Measurements from ENCODE around the gene ZNF134.

GRCh38 chr19:57643734-57644133, 29.7 kb downstream of the ZNF134 start:
- TF ChIP-seq ZNF274 (IDR thresholded peaks at IDR 0.05; ENCODE audit: low read length) (no peak), ZNF274 (tag by site-specific recombination; IDR thresholded peaks at IDR 0.05; ENCODE audit: borderline replicate concordance) (no peak), ZBTB17 (tag by site-specific recombination; IDR thresholded peaks at IDR 0.05) (no peak), ZNF626 (tag by site-specific recombination; IDR thresholded peaks at IDR 0.05) (no peak), ZNF391 (tag by site-specific recombination; IDR thresholded peaks at IDR 0.05; ENCODE audit: borderline replicate concordance, low read depth) (no peak), REST (tag by site-specific recombination; IDR thresholded peaks at IDR 0.05) (no peak), ZNF16 (tag by site-specific recombination; IDR thresholded peaks at IDR 0.05; ENCODE audit: low read depth) (no peak), BCL11A (tag by site-specific recombination; IDR thresholded peaks at IDR 0.05; ENCODE audit: low read depth) (no peak), ZNF530 (tag by site-specific recombination; IDR thresholded peaks at IDR 0.05; ENCODE audit: low read depth) (no peak), ZNF138 (tag by site-specific recombination; IDR thresholded peaks at IDR 0.05; ENCODE audit: borderline replicate concordance) (no peak)
- TF ChIP-seq, protein P1, sequence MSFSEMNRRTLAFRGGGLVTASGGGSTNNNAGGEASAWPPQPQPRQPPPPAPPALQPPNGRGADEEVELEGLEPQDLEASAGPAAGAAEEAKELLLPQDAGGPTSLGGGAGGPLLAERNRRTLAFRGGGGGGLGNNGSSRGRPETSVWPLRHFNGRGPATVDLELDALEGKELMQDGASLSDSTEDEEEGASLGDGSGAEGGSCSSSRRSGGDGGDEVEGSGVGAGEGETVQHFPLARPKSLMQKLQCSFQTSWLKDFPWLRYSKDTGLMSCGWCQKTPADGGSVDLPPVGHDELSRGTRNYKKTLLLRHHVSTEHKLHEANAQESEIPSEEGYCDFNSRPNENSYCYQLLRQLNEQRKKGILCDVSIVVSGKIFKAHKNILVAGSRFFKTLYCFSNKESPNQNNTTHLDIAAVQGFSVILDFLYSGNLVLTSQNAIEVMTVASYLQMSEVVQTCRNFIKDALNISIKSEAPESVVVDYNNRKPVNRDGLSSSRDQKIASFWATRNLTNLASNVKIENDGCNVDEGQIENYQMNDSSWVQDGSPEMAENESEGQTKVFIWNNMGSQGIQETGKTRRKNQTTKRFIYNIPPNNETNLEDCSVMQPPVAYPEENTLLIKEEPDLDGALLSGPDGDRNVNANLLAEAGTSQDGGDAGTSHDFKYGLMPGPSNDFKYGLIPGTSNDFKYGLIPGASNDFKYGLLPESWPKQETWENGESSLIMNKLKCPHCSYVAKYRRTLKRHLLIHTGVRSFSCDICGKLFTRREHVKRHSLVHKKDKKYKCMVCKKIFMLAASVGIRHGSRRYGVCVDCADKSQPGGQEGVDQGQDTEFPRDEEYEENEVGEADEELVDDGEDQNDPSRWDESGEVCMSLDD (tag by site-specific recombination; IDR thresholded peaks at IDR 0.05): no peak
- TF ChIP-seq, protein P2, sequence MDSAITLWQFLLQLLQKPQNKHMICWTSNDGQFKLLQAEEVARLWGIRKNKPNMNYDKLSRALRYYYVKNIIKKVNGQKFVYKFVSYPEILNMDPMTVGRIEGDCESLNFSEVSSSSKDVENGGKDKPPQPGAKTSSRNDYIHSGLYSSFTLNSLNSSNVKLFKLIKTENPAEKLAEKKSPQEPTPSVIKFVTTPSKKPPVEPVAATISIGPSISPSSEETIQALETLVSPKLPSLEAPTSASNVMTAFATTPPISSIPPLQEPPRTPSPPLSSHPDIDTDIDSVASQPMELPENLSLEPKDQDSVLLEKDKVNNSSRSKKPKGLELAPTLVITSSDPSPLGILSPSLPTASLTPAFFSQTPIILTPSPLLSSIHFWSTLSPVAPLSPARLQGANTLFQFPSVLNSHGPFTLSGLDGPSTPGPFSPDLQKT (IDR thresholded peaks at IDR 0.05; ENCODE audit: borderline replicate concordance, low read depth, low read length): no peak
- TF ChIP-seq, protein P3, sequence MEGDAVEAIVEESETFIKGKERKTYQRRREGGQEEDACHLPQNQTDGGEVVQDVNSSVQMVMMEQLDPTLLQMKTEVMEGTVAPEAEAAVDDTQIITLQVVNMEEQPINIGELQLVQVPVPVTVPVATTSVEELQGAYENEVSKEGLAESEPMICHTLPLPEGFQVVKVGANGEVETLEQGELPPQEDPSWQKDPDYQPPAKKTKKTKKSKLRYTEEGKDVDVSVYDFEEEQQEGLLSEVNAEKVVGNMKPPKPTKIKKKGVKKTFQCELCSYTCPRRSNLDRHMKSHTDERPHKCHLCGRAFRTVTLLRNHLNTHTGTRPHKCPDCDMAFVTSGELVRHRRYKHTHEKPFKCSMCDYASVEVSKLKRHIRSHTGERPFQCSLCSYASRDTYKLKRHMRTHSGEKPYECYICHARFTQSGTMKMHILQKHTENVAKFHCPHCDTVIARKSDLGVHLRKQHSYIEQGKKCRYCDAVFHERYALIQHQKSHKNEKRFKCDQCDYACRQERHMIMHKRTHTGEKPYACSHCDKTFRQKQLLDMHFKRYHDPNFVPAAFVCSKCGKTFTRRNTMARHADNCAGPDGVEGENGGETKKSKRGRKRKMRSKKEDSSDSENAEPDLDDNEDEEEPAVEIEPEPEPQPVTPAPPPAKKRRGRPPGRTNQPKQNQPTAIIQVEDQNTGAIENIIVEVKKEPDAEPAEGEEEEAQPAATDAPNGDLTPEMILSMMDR (tag by site-specific recombination; IDR thresholded peaks at IDR 0.05): no peak

All from HEK293 (cell line).